GM19438 (cell line): ENCODE data around the gene MAST4.

Source experiments
- ATAC-seq: cut with Tn5 transposase; IDR thresholded peaks from one replicate; pipeline ENCODE4 v1.9.1; 2021; ENCODE audit warnings: low read depth; ENCODE audit not compliant: unreplicated experiment

The MAST4 gene

DNA sequence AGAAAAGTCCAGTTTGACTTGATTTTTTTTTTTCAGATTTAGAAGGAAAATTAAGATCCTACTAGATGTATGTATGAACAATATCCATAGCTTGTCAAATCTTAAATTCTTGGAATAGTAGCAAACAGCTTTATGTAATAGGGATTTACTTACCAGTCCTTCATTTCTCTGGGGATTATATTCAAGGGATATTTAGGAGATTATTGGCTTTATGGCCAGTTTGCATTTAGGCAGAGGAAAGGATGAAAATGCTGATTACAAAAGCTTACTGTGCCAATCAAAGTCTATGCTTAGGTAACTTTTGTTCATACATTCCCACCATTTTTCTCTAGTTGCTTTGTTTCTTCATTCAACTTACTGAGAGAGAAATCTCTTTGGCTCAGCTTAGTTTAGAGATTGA lies 47.9 kb downstream of the MAST4 start:
- no peak for ATAC-seq

DNA sequence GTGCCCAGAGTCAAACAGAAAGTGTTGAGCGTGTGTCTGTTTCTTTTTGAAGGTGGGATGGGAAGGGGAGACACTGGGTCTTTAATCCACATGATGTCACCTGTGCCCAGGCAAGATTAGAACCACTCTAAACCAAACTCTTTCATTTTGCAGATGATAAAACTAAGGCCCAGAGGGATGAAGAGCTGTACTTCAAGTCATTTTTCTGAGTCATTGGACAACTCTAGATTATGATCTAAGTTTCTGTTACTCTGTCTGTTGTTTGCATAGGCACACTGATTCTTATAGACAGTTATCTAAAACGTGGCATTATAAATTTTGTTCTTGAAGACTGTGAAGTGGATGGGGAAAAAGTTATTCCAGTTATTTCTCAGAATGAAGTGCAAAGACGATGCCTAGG lies 48.8 kb downstream of the MAST4 start:
- ATAC-seq = no peak

DNA sequence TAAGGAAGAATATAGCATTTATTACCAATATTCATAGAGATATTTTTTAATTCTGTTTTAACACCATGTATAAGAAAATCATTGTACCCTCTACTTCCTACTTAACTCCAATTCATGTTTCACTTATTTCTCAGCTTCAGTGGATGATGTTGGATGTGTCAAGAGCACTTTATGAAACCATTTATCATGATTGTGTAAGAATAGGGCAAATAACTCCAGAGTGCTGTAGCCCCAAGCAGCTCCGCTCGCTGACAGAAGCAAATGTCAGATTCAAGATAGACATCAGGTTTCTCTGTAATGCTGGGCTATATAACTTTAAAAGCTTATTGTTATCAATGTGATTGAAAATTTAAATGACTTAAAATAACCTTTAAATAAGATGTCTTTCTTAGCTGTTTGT lies 50.4 kb downstream of the MAST4 start:
- no peak for ATAC-seq

DNA sequence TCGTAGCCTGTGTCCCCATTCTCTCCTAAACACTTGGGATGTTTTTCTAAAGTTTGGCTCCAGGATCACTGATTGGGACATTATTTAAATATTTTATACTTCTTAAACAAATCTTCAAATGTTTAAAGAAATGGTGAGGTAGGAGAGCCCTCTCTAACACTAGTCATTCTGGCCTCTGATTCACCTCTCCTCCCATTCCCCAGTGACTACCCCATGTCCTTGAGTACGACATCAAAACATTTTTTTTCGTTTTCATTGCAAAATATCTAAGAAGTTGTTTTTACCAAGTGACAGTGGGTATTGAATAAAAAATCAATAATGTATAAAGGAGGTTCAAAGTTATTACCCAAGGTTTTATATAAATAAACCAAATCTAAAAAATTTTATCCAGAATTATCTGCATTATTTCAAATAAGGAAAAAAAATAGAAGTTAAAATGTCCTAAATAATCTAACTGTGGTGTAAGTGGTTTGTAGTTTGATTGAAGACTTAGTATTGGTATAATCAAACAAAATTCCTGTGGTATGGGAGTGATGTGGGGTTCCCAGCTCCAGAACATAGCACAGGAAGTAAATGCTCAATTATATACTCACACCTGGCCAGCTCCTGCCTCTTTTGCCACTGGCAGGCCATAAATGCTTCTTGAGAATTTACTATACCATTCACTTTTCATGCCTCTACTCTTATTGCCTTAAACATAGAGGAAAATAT lies 51.1 kb downstream of the MAST4 start:
- ATAC-seq = no peak

DNA sequence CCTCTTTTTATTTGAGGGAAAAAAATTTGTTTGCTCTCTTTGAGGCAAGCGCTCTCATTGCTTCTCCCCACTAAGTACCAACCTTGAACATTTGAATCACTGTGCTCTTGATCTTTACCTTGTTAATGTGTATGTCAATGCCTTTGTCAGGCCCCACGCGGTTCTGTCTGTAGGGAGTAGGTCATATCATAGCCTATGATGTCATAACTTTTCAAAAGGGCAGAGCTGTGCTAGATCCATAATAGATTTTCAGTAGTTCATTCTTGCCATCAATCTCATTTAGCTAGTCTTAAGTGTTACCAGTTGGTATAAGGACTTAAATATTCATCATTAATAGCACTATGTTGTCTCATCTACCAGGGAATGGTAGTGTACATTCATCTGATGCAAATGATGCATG lies 56.6 kb downstream of the MAST4 start:
- ATAC-seq = no peak

DNA sequence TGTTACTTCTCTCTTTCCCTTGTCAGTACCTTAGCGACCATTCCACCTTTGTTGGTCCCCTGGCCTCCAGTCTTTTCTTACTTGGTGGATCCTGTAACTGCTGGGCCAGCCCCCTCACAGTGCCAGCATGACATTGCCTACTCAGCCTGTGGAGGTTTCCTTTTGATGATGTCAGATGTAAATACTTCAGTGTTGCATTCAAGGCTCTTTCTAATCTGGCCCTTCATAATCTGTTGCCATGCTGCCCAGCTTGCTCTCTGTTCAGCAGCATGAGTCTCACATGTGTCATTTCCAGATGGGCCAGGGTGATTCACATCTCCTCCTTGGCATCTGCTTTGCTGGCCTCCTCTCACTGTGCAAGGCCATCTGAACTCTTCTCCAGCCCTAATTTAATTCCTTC lies 57.1 kb downstream of the MAST4 start:
- no peak for ATAC-seq

DNA sequence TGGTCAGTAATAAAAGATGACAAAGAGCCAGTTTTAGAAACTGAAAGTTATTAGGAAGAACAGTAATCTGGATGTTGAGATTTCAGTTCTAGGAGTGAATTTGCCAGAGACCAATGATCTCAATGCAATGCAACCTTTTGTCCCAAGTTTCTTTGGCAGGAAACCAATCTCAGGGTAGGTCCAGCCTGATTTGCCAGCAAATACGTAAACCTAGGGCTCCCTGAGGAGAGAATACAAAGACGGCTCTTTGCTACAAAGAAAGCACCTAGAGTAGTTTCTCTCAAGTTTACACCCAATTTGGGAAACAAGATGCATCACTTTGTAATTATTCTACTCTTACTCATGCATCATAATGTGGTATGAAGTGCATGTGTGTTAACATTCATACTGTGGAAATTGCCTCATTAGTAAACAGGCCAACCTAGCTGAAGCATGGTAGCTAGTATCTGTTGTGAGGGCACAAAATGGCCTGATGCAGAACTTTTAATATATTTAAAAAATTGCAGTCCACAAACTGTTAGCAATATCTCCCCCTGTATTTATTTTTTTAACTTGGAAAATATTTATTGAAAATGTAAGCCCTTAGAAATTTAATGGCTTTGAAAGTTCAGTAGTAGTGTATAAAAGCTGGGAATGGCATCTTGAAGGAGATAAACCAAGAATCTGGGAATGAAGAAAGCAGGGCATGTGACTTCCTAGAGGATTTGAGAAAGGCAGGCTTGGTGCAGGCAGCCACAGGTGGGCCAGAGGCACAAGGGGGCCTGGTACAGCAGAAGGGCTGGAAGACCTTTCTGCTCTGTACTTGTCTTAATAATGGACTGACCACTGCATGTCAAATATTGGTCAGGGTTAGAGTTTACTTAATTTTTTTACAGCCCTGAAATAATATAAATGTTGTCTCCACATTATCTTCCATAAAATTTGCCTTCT lies 59.5 kb downstream of the MAST4 start:
- no peak for ATAC-seq

DNA sequence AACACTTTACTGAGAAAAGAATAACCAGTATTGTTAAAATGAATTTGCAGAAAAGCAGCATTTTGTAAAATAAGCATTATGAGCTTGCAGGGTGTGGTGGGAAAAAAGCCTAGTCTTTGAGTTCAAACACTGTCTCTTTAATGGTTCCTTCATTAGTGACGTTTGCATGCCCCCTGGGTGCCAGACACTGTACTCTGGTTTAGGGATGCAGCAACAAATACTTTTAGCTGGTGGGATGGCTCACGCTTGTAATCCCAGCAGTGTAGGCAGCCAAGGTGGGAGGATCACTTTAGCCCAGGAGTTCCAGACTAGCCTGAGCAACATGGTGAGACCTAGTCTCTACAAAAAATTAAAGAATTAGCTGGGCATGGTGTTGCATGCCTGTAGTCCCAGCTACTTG lies 62.3 kb downstream of the MAST4 start:
- ATAC-seq = no peak

DNA sequence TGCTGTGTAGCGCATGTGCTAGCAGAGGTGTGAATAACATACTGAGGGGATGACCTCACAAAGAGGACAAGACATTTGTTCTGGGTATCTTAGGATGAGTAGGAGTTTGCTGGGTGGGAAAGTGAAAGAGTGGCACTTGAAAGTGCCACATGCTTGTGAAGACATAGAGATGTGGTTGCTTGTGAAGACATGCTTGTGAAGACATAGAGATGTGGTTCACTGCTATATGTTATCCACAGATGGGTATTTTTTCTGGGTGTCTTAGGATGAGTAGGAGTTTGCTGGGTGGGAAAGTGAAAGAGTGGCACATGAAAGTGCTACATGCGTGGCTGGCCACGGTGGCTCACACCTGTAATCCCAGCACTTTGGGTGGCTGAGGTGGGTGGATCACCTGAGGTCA lies 63.6 kb downstream of the MAST4 start:
- ATAC-seq = no peak

DNA sequence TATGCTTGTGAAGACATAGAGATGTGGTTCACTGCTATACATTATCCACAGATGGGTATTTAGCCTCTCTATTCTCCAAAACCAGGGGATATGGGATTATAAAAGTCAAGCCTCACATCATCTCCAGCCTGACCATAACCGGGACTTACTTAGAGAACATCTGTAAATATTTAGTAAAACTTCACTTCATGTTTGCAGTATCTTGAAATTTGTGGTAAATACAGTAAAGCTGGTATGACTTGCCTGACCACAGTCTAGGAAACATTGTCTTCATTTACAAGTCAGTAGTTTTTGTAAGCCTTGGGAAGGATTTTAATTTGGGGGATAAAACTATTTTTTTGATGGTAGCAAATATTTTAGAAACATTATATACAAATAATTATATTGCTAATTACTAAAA lies 64.2 kb downstream of the MAST4 start:
- ATAC-seq = no peak

DNA sequence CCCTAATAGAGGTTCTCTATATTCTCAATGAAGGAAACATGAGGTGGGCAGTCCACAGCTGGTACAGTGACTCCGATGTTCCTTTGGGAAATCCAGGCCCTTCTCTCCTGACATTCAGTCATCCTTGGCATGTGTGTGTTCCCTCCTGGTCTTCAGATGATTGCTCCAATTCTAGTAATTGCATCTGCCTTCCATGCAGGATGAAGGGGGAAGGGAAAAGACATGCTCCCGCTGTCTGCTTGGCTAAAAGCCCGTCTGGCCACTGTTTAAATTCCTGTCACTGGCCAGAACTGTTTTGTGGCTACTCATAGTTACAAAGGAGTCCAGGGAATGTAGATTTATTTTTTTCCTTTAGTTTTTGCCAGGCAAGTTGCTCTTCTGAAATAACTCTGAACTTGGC lies 65.0 kb downstream of the MAST4 start:
- ATAC-seq = no peak

DNA sequence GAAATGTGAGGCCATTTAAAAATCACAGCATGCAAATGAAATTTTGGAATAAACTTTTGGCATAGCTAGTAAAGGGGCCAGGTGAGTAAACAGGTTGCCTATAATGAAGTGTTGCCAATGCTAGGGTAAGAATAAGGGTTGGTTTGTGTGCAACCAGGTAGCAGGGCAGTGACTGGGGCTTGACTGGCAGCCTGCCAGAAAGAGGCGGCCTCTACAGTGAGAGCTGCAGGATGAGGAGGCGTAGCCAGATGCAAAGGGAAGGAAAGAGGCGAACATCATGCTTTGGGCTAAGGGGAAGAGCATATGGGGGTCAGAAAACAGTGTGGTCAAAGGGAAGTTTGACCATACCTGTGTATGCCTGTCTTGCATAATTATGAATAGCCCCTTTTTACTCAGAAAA lies 70.6 kb downstream of the MAST4 start:
- no peak for ATAC-seq

DNA sequence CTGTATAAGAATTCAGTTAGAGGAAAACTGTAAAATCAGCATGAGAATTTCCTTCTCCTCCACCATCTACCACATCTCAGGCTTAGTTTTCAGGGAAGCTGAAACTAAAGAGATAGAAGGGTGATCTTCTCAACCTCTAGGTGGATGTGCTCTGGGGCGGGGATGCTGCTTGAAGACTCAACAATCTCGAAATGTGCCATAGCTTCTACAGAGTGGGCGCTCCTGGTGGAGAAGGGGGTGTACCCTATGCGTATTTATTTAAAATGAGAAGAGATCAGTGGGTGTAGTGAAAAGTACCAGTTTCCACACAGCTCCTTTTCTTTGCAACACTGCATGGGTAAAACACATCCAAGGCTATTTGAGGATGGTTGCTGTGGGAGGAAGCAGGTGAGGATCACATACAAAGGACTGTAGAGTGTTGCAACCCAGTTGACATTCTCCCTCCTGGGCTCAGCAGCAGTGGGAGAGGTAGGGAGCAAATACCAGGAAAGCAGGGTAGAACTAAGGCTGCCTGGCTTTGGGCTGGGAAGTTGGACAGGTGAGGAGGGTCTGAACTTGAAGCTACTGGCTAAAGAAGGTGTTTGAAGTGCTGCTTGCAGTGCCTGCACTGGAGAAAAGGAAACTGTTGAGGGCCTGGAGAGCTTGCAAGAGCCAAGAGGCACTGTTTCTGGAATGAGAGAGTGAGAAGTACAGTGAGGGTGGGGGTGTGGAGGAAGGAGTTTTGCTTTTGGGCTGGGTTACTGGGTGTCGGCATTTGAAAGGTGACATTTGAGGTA lies 73.1 kb downstream of the MAST4 start:
- ATAC-seq = no peak

DNA sequence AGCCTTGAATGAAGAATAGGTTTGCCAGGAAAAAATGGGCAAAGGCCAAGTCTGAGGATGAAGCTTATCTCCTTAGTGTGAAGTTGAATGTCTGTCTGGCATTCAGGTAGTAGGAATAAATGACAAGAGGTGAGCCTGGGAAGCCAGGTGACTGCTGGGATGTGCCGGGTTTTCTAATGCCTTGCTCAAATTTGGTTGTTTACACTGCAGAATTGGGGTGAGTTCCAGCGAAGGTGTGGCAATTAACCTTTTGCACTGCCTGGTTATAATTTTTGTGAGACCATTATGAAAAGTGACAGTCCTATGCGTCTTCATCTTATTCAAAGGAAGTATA lies 73.6 kb downstream of the MAST4 start:
- no peak for ATAC-seq

DNA sequence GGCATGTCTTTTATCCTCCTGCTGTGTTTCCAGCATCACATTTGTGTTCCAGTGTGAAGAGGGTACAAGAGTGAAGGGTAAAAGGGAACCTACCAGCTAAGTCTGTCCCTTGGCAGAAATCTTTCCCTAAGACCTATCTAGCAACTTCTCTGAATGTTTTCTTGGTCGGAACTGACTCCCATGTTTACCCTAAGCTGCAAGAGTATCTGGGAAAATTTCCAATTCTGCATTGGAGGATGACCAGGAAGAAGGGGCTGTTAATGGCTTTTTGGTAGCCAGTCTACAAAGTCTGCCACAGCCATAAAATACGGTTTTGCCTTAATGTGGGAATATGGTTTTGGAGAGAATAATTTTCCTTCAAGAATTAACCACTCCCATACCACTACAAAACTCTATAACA lies 75.1 kb downstream of the MAST4 start:
- no peak for ATAC-seq

DNA sequence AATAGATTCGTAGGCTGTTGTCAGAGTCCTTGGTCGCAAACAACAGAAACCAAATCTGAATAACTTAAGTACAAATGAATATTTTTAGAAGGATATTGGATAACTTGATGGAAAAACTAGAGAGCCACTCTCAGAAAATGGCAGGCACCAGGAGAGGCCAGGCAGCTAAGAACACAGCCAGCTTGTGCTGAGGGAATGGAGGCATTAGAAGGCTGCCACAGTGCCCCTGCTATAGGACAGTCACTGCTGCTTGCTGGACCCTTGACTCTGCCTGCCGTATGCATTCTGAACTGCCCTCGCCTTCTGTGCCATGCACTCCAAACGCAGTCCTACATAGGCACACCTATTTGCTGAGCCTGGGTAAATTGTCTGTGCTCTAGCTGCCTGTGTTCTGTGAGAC lies 78.6 kb downstream of the MAST4 start:
- ATAC-seq = no peak

DNA sequence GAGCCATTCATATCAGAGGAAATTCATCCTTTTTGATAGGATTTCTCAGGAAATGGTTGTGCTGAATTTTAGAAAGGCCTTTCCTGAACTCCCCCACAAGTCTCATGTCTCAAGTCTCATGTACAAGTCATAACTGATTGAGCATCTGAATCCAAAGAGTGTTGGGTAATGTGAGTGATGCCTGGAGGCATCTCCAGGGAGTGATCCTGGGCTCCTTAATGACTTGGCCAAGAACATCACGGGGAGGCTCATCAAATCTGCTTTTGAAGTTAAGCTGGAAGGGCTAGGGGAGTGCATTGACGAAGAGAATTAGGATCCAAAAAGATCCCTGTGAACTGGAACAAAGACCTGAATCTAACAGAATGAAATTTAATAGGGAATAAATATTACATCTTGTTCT lies 79.2 kb downstream of the MAST4 start:
- no peak for ATAC-seq

DNA sequence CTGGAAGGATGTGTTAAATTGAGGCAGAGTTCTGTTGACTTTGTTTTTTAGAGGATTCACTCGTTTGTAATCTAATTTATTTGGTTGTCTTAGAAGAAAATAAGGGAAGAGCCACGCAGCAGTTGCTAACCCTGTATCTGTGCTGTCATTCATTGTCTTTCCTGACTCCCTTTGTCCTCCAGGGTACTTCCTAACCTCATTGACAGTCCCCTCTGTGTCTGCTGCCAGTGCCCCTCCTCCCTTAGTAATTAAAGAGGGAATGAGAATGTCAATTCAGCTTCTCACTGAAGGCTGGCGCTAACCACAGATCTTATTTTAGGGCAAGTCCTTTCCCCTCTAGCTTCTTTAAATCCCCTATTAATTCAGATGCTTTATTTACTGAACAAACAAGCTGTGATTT lies 84.0 kb downstream of the MAST4 start:
- ATAC-seq = no peak

DNA sequence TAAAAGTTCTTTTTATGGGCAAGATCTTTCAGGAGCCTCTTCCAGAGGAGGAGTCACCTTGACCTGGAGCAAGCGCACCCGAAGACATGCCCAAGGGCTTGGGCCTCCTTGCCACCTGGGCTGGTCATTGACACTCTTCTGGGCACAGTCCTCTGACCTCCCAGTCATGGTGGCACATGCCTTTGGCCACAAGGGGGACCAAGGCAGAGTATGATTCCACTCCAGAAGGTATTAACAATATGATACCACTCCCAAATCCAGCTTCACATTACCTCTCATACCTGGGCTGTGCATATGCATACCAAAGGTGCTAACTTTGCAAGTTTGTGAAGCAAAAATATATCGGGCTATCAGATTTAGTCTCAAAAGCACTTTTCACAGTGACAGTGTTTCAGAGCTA lies 84.6 kb downstream of the MAST4 start:
- ATAC-seq = no peak

DNA sequence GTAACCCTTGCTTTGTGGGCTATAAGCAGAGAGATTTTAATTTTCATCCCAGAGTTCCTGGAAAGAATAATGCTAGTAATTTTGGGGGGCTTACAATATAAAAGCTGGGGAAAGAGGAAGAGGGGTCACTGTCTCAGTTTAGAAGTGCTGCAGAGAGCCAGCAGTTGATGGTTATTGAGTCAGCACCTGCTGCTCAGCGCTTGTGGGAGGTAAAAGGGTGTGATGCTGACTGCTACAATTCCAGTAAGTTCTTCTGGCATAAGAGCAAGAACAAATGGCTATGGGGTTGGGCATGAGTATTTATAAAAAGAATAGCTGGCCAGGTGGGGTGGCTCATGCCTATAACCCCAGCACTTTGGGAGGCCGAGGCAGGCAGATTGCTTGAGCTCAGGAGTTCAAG lies 88.5 kb downstream of the MAST4 start:
- no peak for ATAC-seq

DNA sequence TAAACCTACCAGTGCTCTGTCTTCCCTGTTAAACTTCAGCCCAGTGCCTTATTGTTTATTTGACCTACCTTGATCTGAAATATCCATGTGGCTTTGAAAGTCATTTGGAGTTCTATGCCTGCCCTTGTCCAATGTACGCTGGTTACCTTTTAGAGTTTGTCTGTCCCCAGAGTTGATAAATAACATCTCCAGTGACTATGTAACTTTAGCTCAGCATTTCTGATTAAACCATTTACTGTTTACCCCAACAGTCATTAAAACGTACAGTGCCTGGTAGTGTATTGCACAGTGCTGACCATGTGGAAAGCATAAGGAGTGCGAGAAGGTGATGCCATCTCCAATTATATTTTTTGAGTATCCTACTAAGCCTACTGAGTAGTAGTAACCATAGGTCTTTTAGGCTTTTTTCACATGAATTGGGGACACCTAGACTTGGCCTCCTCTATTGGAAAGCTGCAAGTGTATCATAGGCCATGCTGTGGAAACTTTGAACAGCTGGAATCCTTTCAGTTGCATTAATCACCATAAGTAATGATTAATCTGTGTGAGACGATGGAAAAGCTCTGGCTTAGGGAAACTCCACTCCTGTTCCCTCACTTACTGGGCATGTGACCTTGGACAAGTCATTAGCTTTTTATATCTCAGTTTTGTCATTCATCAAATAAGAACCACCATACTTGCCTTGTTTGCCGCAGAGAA lies 93.5 kb downstream of the MAST4 start:
- no peak for ATAC-seq
